Nephron progenitor cell (in vitro differentiated cells): Measurements from ENCODE around the gene DCANP1.
"Not testable (repeated sequence)": the region's sequence is repeated elsewhere in the genome, so short reads cannot be mapped to it uniquely, and the experiment has no call there.

ENCODE experiments used
- DNase-seq: peaks from one replicate; pipeline ENCODE4 v3.0.0; 2021
- H3K27ac Mint-ChIP-seq: 2 replicates; pipeline ENCODE4 v1.8.0; 2021; ENCODE audit warnings: mild to moderate bottlenecking, moderate library complexity, mixed read lengths
- H3K27me3 Mint-ChIP-seq: 2 replicates; pipeline ENCODE4 v1.8.0; 2021; ENCODE audit warnings: mild to moderate bottlenecking, low read depth, mixed read lengths; ENCODE audit not compliant: poor library complexity
- H3K36me3 Mint-ChIP-seq: 2 replicates; pipeline ENCODE4 v1.8.0; 2021; ENCODE audit warnings: low read depth, mixed read lengths
- H3K4me1 Mint-ChIP-seq: 2 replicates; pipeline ENCODE4 v1.8.0; 2021; ENCODE audit warnings: mixed read lengths
- H3K4me3 Mint-ChIP-seq: 2 replicates; pipeline ENCODE4 v1.8.0; 2021; ENCODE audit warnings: mild to moderate bottlenecking, moderate library complexity, mixed read lengths
- H3K9me3 Mint-ChIP-seq: 2 replicates; pipeline ENCODE4 v1.8.0; 2021; ENCODE audit warnings: mild to moderate bottlenecking, moderate library complexity, mixed read lengths
- CTCF ChIP-seq: fragments of 200-600 bp; sonication (generic); IDR thresholded peaks from 2 replicates; pipeline ENCODE4 v1.5.0; 2021; ENCODE audit warnings: antibody characterized with exemption

The DCANP1 gene

GRCh38 chr5:135447298-135447929 is at the start of gene DCANP1:
DCANP1 (minus strand) TSS chr5:135447348; CDS start chr5:135447108, 240 bp downstream.
- Mint-ChIP-seq H3K36me3 (no peaks in the 10 kb centered on the region), H3K4me1 (peaks cover 34% of the 10 kb centered on the region), H3K27ac (no peak within 1 kb of the TSS), H3K27me3 (peaks cover 18% of the 10 kb centered on the region), H3K4me3 (no peak within 1 kb of the TSS), H3K9me3 (no peaks in the 10 kb centered on the region)
- no peak for DNase-seq
- no peak for TF ChIP-seq CTCF

- H3K9me3 Mint-ChIP-seq, DNase-seq, H3K4me3 Mint-ChIP-seq, H3K36me3 Mint-ChIP-seq, H3K27ac Mint-ChIP-seq: not testable (repeated sequence)
- peaks cover 83% of the 10 kb centered on the region for H3K27me3 Mint-ChIP-seq
- peaks cover 52% of the 10 kb centered on the region for H3K4me1 Mint-ChIP-seq
Observed at GRCh38 chr5:135495531-135495930, 48.4 kb upstream of the DCANP1 start.

GRCh38 chr5:135494196-135494595 is 47.0 kb upstream of the DCANP1 start:
- DNase-seq, result no peak
- H3K9me3 Mint-ChIP-seq, result no peaks in the 10 kb centered on the region
- H3K27me3 Mint-ChIP-seq, result peaks cover 95% of the 10 kb centered on the region
- H3K27ac Mint-ChIP-seq, result no peak overlapping the region
- no peaks in the 10 kb centered on the region for H3K36me3 Mint-ChIP-seq
- no peak overlapping the region for H3K4me3 Mint-ChIP-seq
- TF ChIP-seq CTCF, result no peak
- H3K4me1 Mint-ChIP-seq, result peaks cover 60% of the 10 kb centered on the region

GRCh38 chr5:135493406-135494180 is 46.4 kb upstream of the DCANP1 start:
- Mint-ChIP-seq H3K27me3 (peaks cover 95% of the 10 kb centered on the region), H3K36me3 (no peaks in the 10 kb centered on the region), H3K4me1 (peaks cover 62% of the 10 kb centered on the region), H3K27ac (no peak overlapping the region), H3K9me3 (no peaks in the 10 kb centered on the region), H3K4me3 (no peak overlapping the region)
- TF ChIP-seq CTCF, result no peak
- DNase-seq, result no peak

- no peak overlapping the region for H3K27ac Mint-ChIP-seq
- no peak for DNase-seq
- no peak overlapping the region for H3K4me3 Mint-ChIP-seq
- H3K9me3 Mint-ChIP-seq, result no peaks in the 10 kb centered on the region
- H3K36me3 Mint-ChIP-seq, result no peaks in the 10 kb centered on the region
- no peak for TF ChIP-seq CTCF
- H3K27me3 Mint-ChIP-seq, result peaks cover 95% of the 10 kb centered on the region
- H3K4me1 Mint-ChIP-seq, result peaks cover 64% of the 10 kb centered on the region
Observed at GRCh38 chr5:135492319-135492626, 45.1 kb upstream of the DCANP1 start.

- TF ChIP-seq CTCF, result no peak
- Mint-ChIP-seq H3K27me3 (peaks cover 95% of the 10 kb centered on the region), H3K4me1 (peaks cover 62% of the 10 kb centered on the region), H3K4me3 (peak overlapping the region; percentile 83), H3K9me3 (no peaks in the 10 kb centered on the region), H3K36me3 (no peaks in the 10 kb centered on the region), H3K27ac (no peak overlapping the region)
- peak; percentile 44 for DNase-seq
Observed at GRCh38 chr5:135491552-135492318, 44.6 kb upstream of the DCANP1 start.
